CD4-positive, alpha-beta T cell treated with Interleukin-17A for 1 hour (primary cell): ENCODE measurements around the gene OR4L1.
"Not testable (repeated sequence)": the region's sequence is repeated elsewhere in the genome, so short reads cannot be mapped to it uniquely, and the experiment has no call there.

Source experiments
- DNase-seq: peaks from one replicate; pipeline ENCODE4 v3.0.0-alpha.2; 2020

Gene OR4L1

GRCh38 chr14:20059745-20060144, at the start of gene OR4L1:
Gene OR4L1 (plus strand): TSS chr14:20060045. CDS start chr14:20060045, 0 bp downstream.
- no peak for DNase-seq

GRCh38 chr14:20019257-20019865, 40.5 kb upstream of the OR4L1 start, which contains the start of gene OR4K14:
Gene OR4K14 (minus strand): TSS chr14:20019307. CDS start chr14:20015193, 4,114 bp downstream.
- no peak for DNase-seq

GRCh38 chr14:20031058-20031457, 28.8 kb upstream of the OR4L1 start:
- DNase-seq, result no peak

GRCh38 chr14:20035449-20035848, 24.4 kb upstream of the OR4L1 start:
- DNase-seq, result no peak

- DNase-seq, result no peak
Measured at GRCh38 chr14:20035938-20036337, 23.9 kb upstream of the OR4L1 start, which contains the start of gene OR4K13. Gene OR4K13 (minus strand): TSS chr14:20036038. CDS start chr14:20034758, 1,280 bp downstream.

GRCh38 chr14:20044243-20044642, 15.6 kb upstream of the OR4L1 start:
- no peak for DNase-seq

GRCh38 chr14:20048202-20048601, 11.6 kb upstream of the OR4L1 start:
- no peak for DNase-seq

- DNase-seq, result no peak
Measured at GRCh38 chr14:20092050-20092449, 32.2 kb downstream of the OR4L1 start.

- DNase-seq, result no peak
Measured at GRCh38 chr14:20093442-20093841, 33.6 kb downstream of the OR4L1 start.

GRCh38 chr14:20098926-20099770, 39.3 kb downstream of the OR4L1 start:
- DNase-seq, result not testable (repeated sequence)

- DNase-seq, result no peak
Measured at GRCh38 chr14:20110438-20110837, 50.6 kb downstream of the OR4L1 start, which contains the start of gene OR4K17. Gene OR4K17 (plus strand): TSS chr14:20110739. CDS start chr14:20117500, 6,761 bp downstream.
